AG20443 (cell line): ENCODE measurements around the gene SNX27.

Source experiments
- DNase-seq: peaks from one replicate; pipeline ENCODE4 v3.0.0; 2012; ENCODE audit warnings: low spot score, mixed read lengths

The SNX27 gene

DNA sequence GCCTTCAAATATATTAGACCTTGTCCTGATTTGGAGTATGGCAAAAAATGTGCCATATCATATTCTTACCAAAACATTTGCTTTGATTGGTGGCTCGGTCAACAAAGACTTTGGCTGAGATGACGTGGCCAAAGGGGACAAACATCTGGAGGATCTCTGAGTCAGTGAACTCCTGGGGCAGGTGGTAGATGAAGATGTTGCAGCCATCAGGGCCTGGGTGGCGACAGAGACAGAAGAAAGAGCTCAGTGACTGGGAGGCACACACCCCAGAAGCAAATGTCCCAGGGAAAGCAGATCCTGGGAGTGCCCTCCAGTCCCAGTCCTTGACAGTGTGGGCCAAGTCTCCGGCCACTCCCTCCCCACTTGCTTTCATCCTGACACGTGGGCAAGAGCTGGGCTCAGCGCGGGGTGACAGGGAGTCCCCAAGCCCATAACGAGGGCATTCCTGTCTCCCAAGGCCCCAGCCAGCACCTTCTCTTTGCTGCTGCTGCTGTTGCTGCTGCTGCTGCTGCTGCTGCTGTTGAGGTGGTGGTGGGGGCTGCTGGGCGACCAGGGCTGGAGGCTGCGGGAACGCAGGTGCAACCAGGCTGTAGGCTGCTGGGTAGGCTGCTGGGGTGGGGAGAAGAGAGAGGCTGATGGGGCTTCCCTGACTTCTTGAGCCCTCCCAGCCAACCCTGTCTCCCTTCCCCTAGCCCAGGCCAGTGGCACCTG lies 94.1 kb downstream of the SNX27 start:
- DNase-seq, result no peak

DNA sequence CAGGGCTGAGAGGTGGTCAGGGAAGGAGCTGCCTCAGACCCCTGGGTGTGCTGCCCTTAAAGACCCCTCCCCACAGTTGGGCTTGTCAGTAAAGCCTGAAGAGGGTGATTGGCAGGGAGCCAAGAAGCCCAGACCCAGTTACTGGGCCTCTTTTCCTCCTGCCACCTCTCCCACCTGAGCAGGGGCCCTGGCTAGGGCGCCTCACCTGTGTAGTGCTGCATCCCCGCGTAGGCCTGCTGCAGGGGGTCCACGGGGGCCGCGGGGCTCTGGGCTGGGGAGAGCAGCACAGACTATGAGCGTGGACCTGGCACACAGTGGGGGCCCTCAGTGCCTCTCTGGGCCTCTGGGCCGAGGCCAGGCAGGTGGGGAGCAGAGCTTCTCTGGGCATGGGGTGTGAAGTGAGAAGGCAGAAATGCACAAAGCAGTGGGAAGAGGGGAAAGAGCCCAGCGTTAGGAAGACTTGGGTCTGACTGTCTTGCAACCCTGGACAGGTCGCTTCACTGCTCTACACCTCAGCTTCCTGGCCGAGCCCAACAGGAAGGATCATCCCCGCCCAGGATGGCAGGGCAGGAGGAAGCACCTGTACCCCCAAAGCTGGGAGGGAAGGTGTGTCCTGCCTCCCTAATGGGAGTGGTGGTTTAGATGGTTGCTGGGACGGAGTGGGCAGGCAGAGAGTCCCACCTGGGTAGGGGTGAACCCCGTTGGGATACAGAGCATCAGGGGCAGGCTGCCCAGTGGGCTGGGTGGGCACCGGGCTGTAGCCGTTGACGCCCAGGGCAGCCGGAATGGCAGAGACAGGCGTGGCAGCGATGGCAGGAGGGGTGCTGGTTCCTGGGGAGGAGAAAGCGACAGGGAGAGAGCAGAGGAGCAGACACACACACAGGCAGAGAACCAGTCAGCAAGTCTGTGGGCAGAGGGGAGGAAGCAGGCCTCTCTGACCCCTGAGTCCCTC lies 94.9 kb downstream of the SNX27 start:
- DNase-seq, result no peak

DNA sequence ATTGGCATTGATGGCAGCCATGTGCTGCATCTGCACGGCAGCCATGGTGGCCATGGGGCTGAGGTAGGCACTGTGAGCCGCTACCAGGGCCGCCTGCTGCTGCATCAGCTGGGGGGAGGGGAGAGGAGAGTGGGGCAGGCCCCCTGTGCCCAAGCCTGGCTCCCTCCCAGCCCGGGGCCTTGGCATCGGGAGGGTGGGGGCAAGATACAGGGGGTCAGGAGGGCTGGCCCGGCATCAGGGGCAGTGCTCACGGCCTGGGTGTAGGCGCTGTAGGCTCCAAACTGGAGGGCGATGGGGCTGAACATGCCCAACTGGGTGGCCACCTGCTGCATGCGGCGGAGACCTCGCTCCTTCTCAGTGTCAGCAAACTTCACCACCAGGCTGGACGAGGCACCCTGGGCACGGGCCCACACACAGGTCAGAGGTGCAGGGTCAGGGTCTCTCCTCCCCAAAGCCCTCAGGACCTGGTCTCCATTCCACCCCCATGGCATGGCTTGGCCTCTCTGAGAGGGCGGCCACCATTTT lies 95.8 kb downstream of the SNX27 start:
- no peak for DNase-seq

DNA sequence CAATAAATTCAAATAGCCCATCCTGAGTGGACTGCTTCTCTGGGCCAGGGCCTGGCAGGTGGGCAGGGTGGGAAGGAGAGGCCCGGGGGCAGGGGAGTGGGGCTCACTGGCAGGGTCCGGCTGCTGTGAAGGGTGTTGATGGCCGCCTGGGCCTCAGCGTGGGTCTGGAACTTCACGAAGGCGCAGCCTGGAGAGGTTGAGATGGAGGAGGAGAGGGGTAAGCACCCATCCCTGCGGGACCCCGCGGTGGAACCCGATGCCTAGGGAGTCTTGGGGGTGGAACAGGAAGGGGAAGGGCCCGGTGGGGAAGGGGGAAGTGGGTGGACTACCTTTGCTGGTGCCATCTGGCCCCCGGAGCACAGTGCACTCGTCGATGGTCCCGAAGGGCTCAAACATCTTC lies 97.0 kb downstream of the SNX27 start:
- DNase-seq, result no peak

DNA sequence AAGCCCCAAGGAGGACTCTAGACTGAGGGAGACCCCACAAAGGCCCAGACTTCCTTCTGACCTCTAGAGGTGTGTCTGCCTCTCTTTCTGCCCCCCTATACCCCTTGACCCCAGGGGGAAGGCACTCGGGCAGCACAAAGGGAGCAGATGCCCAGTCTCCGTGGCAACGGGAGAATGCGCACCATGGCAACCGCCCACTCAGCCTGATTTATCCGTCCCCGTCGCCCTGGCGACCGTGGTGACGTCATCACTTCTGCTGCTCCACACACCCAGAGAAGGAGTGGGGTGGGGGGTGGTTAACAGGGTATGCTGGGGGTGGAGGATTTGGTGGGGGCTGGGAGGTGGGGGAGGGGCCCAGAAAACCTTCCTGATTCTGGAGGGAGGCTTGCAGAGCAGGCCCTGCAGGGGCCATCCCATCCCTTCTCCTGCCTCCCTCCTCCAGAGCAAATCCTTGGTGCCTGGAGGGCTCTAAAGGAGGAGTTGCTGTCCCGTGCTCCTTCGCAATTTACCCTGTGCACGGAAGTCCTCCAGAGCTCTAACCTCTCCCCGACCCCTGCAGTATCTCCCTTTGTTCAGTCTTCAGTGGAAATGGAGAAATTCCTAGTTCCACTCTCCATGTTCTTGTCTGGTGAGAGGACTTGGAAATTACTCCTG lies 98.5 kb downstream of the SNX27 start:
- DNase-seq, result peak; percentile 57

DNA sequence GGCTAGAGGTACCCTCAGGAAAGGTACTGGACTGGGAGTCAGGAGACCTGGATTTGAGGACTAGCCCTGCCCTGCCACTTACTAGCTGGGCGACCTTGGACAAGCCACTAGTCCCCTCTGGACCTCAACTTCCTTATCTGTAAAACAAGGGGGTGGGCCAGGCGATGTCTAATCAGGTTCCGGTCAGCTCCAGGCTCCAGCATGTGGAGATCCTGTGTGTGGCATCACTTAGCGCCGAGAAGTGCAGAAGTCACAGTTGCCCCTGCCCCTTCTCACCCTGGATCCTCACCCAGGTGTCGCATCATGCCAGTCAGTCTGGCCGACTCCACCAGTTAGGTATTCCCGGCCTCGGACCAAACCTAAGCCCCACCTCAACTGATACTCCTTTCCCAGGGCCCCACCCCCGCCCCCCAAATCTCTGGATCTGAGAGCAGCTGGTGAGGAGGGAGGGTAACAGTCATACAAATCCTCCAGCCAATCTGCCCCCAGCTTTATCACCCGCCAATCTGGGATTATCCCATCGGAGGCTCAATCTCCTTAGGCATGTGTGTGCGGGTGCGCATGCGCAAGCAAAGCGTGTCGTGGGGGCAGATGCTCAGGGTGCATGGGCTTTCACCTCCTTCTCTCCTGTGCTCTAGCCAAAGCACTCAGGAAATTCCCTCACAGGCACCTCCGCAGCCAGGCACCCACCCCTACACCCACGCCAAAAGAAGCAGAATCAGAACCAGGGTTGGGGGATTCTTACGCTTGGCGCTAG lies 99.4 kb downstream of the SNX27 start:
- no peak for DNase-seq

DNA sequence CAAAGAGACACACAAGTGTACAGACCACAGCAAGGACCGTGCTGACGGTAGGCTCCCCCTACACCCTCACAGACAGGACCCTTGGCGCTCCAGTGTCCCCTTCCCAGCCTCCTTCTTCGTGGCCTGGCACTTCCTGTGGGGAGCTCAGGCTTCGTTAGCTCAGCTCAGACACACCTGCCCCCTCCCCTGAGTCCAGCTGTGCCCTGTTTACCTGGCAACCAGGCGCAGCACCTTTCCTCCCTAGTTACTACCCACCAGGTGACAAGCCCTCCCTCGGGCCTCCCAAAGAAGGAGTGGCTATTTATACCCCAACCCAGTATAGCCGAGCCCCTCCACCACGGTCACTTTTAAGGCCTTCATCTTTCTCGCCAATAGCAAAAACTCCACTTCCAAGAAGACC lies 100.1 kb downstream of the SNX27 start:
- DNase-seq, result no peak

DNA sequence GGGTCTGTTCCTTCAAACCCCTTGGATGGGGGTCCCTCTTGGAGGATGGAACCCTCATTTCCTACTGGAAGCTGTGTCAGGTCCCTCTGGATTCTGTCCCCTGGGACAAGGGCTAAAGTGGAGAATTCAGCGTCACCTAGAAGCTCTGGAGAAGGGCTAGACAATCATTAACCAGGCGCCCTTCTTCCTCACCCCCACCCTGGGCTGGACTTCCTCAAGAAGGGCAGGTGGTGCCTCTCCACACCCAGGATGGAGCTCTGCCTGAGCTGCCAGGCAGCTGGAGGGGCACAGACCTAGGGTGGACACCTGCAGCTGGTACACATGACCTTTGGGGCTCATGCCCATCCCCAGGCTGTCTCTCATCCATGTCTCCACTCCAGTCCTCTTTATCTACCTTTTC lies 101.2 kb downstream of the SNX27 start:
- DNase-seq, result no peak

DNA sequence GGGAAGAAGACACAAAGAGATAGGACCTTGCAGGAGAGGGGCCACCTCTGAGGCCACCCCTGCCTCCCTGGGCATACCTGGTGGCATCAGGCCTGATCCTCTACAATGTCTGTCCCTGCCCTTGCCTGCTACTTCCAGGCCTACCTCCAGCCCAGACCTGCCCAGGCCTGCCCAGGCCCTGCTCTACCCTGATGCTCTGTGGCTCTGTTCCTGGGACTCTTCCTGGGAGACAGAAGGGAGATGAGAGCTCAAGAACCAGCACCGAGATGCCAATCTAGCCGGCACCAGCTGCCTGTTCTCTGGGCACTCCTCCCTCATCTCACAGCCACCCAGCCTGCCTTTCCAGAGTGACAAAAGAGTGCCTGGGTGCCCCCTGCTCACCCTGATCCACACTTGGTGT lies 102.0 kb downstream of the SNX27 start:
- DNase-seq, result no peak

DNA sequence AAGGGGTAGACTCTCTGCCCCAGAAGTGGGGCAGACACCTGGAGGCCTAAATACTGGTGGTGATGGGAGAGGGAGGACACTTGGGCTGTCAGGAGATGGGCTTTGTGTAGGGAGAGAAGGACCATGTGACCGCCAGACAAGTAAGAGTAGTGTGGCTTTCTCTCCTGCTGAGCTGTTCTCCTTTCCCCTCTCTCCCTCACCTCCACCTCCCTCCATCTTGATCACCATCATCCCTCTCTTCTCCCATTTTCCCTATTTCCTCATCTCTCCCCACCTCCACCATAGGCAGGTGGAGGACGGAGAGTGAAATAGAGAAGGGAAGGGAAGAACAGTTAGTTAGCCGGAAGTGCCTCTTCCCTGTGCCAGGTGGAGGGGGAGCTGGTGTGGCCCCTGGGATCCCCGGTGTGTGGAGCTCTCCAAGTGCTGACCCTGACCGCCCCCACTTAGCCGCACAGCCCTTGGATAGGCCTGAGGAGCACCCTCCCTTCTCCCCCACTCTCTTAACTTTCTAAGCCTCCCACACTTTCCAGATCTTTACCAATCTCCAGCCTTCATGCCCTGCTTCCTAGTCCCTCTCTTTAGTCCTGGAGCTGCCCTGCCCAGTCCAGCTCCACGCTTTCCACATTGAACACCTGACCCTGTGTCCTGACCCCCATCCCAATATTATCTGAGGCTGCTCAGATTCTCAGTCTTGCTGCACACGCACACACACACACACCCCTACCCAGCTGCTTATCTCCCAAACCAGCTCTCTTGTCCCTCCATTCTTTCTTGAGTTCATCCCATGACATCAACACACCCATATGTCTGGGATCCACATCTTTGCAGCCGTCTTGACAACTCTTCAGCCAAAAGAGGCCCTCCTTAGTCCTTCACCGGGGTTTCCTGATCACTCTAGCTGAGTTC lies 103.2 kb downstream of the SNX27 start:
- DNase-seq, result no peak

DNA sequence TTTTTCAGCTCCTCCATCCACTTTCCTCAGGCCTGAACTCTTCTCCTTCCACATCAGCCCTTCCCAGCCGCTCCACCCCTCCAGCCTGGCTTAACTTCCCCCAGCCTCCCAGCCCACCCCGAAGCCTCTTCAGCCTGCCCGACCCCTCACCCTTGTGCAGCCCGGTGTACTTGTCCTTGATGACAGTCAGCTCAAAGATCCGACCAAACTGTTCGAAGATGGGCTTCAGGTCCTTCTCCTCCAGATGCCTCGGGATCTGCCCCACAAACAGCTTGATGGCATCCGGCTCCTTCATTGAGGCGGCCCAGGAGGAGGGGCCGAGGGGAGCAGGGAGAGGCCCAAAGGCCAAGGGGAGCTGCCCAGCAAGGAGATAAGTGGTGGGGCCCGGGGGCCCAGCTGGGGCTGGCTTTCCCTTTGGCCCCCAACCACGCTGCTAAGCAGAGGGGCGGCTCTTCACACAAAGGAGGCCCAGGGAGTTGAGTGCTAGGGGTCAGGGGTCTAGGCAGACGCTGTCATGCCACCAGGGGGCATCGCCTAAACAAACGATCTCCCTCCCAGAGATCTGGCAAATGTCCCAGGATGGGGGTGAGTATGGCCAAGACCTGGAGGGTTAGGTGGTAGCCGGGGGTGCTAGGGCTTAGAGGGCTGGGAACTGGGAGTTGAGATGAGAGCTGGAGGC lies 104.0 kb downstream of the SNX27 start:
- DNase-seq, result no peak

DNA sequence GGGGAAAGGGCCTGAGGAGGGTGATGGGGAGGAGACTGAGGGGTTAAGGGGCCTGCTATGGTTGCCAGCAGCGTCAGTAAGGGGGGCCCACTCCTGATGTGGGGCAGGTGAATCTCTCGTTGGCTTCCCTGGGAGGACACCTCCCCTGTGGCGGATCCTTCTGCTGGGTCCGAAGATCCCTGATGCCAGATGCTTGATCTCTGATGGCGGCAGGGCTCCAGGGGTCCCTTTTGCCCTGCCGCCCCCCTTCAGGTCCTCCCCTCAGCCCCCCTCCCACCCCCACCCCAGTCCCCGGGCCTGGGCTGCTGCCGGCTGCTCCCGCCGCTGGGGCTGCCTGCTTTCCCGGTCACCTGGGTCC lies 104.5 kb downstream of the SNX27 start:
- DNase-seq, result no peak

DNA sequence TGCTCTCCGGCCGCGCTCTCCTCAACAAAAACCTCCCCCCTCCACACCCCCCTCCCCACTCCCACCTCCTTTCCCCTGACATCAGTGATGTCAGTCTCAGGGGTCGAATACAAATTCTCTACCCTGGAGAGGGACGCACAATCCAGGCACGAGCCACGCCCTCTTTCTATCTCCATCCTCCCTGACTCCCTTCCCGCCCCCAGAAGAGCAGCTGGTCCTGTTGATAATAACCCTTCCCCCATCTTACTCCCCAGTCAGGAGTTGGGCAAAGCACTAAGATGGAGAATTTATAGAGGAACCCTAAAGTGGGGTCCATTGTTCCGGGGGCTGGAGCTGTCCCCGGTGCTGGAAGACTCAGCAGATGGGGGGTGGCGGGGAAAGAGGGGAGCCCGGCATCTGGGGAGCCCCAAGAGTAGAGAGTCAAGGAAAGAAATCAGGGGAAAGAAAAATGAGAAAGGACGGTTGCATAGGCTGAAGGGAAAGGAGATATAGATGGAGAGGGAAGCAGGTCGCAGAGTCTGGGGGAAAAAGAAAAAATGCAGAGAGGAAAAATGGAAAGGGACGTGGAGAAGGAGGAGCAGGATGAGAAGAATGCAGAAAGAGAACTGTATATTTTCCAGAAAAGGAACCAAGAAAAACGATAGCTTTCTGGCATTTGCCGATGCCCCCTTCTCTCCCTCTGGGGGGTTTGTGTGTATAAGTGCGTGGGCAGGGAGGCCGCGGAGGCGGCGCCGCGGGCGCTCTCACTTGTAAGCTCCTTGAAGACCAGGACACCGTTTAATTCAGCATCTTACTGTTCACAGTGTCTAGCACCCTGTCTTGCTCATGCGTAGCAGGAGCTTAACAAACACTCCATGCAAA lies 105.2 kb downstream of the SNX27 start, which contains the start of gene CELF3:
TSS of gene CELF3 (minus strand) at position 33 of the 861 bp plus-strand sequence. CDS start 783 bp downstream, outside the sequence.
- DNase-seq, result peak; percentile 33

DNA sequence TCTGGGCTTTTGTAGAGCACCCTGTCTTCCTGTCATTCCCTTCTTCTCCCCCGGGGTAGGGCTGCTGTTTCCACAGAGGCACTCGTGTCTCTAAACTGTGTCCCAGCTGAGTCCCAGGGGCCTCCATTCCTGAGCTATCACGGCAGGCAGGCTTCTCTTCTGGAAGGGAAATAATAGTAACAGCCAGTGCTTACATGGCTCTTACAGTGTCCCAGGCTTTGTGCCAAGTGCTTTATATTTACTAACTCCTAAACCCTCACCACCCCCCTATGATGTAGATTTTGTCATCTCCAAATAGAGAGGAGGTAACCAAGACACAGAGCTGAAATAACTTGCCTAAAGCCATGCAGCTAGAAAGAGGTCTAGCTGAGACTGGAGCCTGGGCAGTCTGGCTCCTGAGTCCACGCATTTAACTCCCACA lies 106.2 kb downstream of the SNX27 start:
- DNase-seq, result no peak

DNA sequence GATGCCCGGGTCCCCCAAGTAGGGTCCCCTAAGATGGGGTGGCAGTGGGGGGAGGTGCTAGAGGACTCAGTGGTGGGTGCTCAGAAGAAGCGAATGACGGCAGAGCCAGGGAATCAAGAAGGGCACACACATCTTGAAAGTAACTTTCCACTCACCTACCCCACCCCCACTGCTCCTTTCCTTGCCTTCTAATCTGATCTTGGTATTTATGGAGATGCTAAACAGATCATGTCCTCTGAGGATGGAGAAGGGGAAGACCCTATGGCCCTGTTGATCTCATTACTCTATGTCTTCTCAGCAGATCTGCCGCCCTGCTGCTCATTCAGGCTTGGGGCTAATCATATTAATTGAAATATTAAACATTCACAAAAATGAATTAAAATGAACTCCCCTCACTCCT lies 106.8 kb downstream of the SNX27 start:
- DNase-seq, result no peak

DNA sequence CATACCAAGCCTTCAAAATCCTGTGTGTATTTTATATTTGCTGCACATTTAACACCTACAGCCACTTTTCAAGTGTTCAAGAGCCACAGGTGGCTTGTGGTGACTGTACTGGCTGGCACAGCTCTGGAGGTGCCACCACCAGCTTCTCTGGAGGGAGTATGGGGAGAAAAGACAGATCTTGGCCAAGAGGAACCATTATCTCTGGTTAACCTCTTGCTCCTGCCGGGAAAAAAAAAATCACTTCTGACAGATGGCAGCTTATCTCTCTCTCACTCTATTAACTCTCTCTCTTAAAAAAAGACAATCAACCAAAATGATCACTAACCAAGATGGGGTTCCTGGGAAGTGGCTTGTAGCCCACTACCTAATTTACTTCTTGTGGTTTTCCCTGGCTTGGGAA lies 108.3 kb downstream of the SNX27 start:
- DNase-seq, result no peak

DNA sequence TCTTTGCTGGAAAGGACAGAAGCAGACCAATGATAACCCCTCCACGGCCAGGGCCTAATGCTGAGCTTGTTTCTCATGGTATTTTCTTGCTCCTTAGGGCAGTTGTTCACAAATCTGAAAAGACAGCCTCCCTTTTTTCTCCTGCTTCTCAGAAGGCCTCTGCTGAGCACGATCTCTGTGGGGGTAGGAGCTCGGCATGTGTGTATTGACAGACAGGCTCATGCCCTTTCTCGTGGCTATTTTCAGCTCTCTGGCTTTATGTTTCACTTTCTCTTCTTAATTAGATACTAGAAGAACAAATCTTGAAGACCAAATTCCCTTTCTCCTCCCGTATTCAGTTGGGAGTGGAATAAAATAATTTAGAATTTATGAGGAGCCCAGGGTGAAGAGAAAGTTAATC lies 108.7 kb downstream of the SNX27 start:
- DNase-seq, result no peak

DNA sequence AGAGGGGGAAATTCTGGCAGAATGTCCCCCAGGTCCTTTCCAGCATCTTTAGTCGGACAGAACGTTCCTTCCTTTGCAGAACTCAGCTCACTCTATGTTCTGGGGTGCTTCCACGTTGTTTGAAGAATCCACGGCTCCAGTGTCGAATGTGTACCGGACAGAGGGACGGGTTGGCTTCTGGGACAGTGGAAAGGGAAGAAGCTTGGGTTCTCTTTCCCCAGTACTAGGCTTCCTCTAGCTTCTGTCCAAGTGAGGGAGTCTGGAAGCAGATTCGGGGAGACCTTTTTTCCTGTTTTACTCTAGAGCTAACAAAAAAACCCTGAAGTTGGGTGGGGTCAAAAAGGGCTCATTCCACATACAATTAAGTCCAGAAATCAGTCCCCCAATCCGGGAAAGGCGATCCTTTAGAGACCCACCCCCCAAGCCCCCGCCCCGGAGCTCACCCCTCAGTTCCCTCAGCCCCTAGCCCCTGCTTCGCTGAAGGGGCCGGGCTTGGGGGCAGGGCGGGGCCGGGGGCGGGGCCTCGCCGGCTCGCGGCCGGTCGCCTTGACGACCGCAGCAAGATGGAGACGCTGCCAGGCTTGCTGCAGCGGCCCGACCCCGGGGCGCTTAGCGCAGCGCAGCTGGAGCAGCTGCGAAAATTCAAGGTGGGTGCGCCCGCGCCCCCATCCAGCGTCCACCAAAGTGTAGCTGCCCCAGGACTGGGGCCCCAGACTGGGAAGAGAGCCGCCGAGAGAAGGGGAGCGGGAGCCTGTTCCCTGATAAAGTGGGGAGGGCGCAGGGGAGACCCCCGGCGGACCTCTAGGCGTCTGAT lies 109.3 kb downstream of the SNX27 start, which contains the start of gene RIIAD1:
TSS of gene RIIAD1 (plus strand) at position 549 of the 814 bp plus-strand sequence. CDS start at position 564, 15 bp downstream.
- peak; percentile 93 for DNase-seq
